H9 (cell line): Measurements from ENCODE around the gene H2BK1. TPM values are rescaled to one million over a fixed set of nuclear protein-coding genes. Genes with fewer than 3 reads are reported as not detected.

Source experiments
- DNase-seq: peaks from one replicate; pipeline ENCODE4 v3.0.0-alpha.2; 2017
- H2AFZ ChIP-seq: one replicate; pipeline ENCODE4 v1.6.1; 2013; ENCODE audit warnings: mild to moderate bottlenecking, low read length, control low read depth, moderate library complexity
- H2AK5ac ChIP-seq: 2 replicates; pipeline ENCODE4 v1.6.1; 2013; ENCODE audit warnings: low read length, control low read depth, mixed read lengths; ENCODE audit not compliant: insufficient read length
- H2BK120ac ChIP-seq: one replicate; pipeline ENCODE4 v1.6.1; 2013; ENCODE audit warnings: low read depth, mild to moderate bottlenecking, low read length, control low read depth, inconsistent platforms; ENCODE audit not compliant: poor library complexity, severe bottlenecking
- H2BK12ac ChIP-seq: 2 replicates; pipeline ENCODE4 v1.6.1; 2013; ENCODE audit warnings: low read length, control low read depth, mixed read lengths, low read depth; ENCODE audit not compliant: insufficient read length
- H2BK15ac ChIP-seq: 2 replicates; pipeline ENCODE4 v1.6.1; 2013; ENCODE audit warnings: low read depth, low read length, control low read depth
- H2BK20ac ChIP-seq: one replicate; pipeline ENCODE4 v1.6.1; 2013; ENCODE audit warnings: low read depth, mild to moderate bottlenecking, low read length, control low read depth, inconsistent platforms; ENCODE audit not compliant: poor library complexity, severe bottlenecking
- H2BK5ac ChIP-seq: 2 replicates; pipeline ENCODE4 v1.6.1; 2013; ENCODE audit warnings: low read length, control low read depth, mixed read lengths; ENCODE audit not compliant: insufficient read length
- H3K14ac ChIP-seq: 2 replicates; pipeline ENCODE4 v1.6.1; 2013; ENCODE audit warnings: low read length, control low read depth; ENCODE audit not compliant: insufficient read depth
- H3K18ac ChIP-seq: 2 replicates; pipeline ENCODE4 v1.6.1; 2013; ENCODE audit warnings: low read depth, mild to moderate bottlenecking, mixed read lengths, low read length, control low read depth; ENCODE audit not compliant: insufficient read length
- H3K23ac ChIP-seq: 2 replicates; pipeline ENCODE4 v1.6.1; 2013; ENCODE audit warnings: low read length, control low read depth, mixed read lengths, low read depth; ENCODE audit not compliant: insufficient read length
- H3K23me2 ChIP-seq: 2 replicates; pipeline ENCODE4 v1.6.1; 2013; ENCODE audit warnings: low read depth, mild to moderate bottlenecking, mixed read lengths, low read length, control low read depth; ENCODE audit not compliant: insufficient read length, poor library complexity, severe bottlenecking
- H3K27ac ChIP-seq: 2 replicates; pipeline ENCODE4 v1.5.1; 2013; ENCODE audit warnings: low read length, control low read depth, mixed read lengths, low read depth; ENCODE audit not compliant: insufficient read length
- H3K27me3 ChIP-seq: 2 replicates; pipeline ENCODE4 v1.6.1; 2013; ENCODE audit warnings: low read length, control low read depth, inconsistent platforms; ENCODE audit not compliant: insufficient read depth
- H3K4ac ChIP-seq: 2 replicates; pipeline ENCODE4 v1.6.1; 2013; ENCODE audit warnings: low read depth, mild to moderate bottlenecking, control low read depth, inconsistent platforms, low read length, moderate library complexity
- H3K4me1 ChIP-seq: 2 replicates; pipeline ENCODE4 v1.6.1; 2013; ENCODE audit warnings: low read length, control low read depth, inconsistent platforms; ENCODE audit not compliant: insufficient read depth
- H3K4me2 ChIP-seq: 2 replicates; pipeline ENCODE4 v1.6.1; 2013; ENCODE audit warnings: low read length, control low read depth, mixed read lengths; ENCODE audit not compliant: insufficient read length, insufficient read depth
- H3K56ac ChIP-seq: 2 replicates; pipeline ENCODE4 v1.6.1; 2013; ENCODE audit warnings: low read depth, mild to moderate bottlenecking, mixed read lengths, low read length, control low read depth; ENCODE audit not compliant: insufficient read length
- H3K79me1 ChIP-seq: 2 replicates; pipeline ENCODE4 v1.6.1; 2013; ENCODE audit warnings: low read depth, mild to moderate bottlenecking, moderate library complexity, low read length, control low read depth, inconsistent platforms; ENCODE audit not compliant: insufficient read depth, poor library complexity, severe bottlenecking
- H3K79me2 ChIP-seq: 2 replicates; pipeline ENCODE4 v1.6.1; 2013; ENCODE audit warnings: low read length, control low read depth, inconsistent platforms; ENCODE audit not compliant: insufficient read depth
- H3K9ac ChIP-seq: 2 replicates; pipeline ENCODE4 v1.6.1; 2013; ENCODE audit warnings: low read length, control low read depth, mixed read lengths; ENCODE audit not compliant: insufficient read length; ENCODE audit errors: extremely low read depth
- H3K9me3 ChIP-seq: one replicate; pipeline ENCODE4 v1.6.1; 2013; ENCODE audit warnings: low read depth, low read length, inconsistent platforms; ENCODE audit not compliant: control insufficient read depth
- H3T11ph ChIP-seq: one replicate; pipeline ENCODE4 v1.6.1; 2013; ENCODE audit warnings: mild to moderate bottlenecking, low read length, control low read depth, inconsistent platforms
- H4K20me1 ChIP-seq: one replicate; pipeline ENCODE4 v1.6.1; 2013; ENCODE audit not compliant: control insufficient read depth, insufficient read length, insufficient read depth
- H4K5ac ChIP-seq: 2 replicates; pipeline ENCODE4 v1.6.1; 2013; ENCODE audit warnings: low read depth, mild to moderate bottlenecking, mixed read lengths, low read length, control low read depth; ENCODE audit not compliant: insufficient read length
- H4K8ac ChIP-seq: replicated peaks from 2 replicates; pipeline ENCODE4 v1.6.1; 2013; ENCODE audit warnings: low read length, control low read depth, mixed read lengths, low read depth; ENCODE audit not compliant: insufficient read length
- H4K91ac ChIP-seq: 2 replicates; pipeline ENCODE4 v1.6.1; 2013; ENCODE audit warnings: low read depth, mild to moderate bottlenecking, moderate library complexity, mixed read lengths, low read length, control low read depth; ENCODE audit not compliant: insufficient read length
- H3K27ac Mint-ChIP-seq, 3 experiments: 2 replicates in 2 of 3; 3 replicates in 1 of 3; pipeline ENCODE4 v1.8.0; 2020 to 2021; ENCODE audit warnings: mixed read lengths in 3 of 3, mild to moderate bottlenecking in 1 of 3, moderate library complexity in 1 of 3
- H3K27me3 Mint-ChIP-seq: 2 replicates; pipeline ENCODE4 v1.8.0; 2021; ENCODE audit warnings: low read depth, mild to moderate bottlenecking, moderate library complexity, mixed read lengths
- H3K36me3 Mint-ChIP-seq, 3 experiments: 2 replicates in 2 of 3; 3 replicates in 1 of 3; pipeline ENCODE4 v1.8.0; 2020 to 2021; ENCODE audit warnings: low read depth in 3 of 3, mixed read lengths in 3 of 3; ENCODE audit not compliant: insufficient read depth in 1 of 3
- H3K4me1 Mint-ChIP-seq, 2 experiments: 2 replicates each; pipeline ENCODE4 v1.8.0; 2020; ENCODE audit warnings: mixed read lengths in 2 of 2
- H3K4me3 Mint-ChIP-seq, 2 experiments: 2 replicates in 1 of 2; 3 replicates in 1 of 2; pipeline ENCODE4 v1.8.0; 2020 to 2021; ENCODE audit warnings: mild to moderate bottlenecking in 2 of 2, mixed read lengths in 2 of 2, moderate library complexity in 1 of 2
- H3K9me3 Mint-ChIP-seq, 2 experiments: 2 replicates in 1 of 2; 3 replicates in 1 of 2; pipeline ENCODE4 v1.8.0; 2020; ENCODE audit warnings: mild to moderate bottlenecking in 2 of 2, mixed read lengths in 2 of 2, moderate library complexity in 1 of 2
- CTCF ChIP-seq: fragments of 200-600 bp; sonication (generic); conservative IDR thresholded peaks from 3 replicates; pipeline ENCODE4 v1.8.0; 2021; ENCODE audit warnings: antibody characterized with exemption, mild to moderate bottlenecking
- WGBS: extraction: QIAGEN DNeasy Blood & Tissue Kit; methylation state at CpG from one replicate; pipeline ENCODE4 v1.1.7; 2013; ENCODE audit warnings: missing lambda C conversion rate, low lambda C conversion rate, mixed read lengths; ENCODE audit not compliant: insufficient read length; ENCODE audit errors: extremely low coverage; 5-methylcytosine and 5-hydroxymethylcytosine counted together
- total RNA-seq: library from RNA; stranded (reverse); gene quantifications from 2 replicates; pipeline ENCODE4 v1.2.1, GENCODE V29; 2021

The H2BK1 gene
- total RNA-seq, 1 experiment from 2014 or later, result not detected

GRCh38 chr7:151252961-151253711 is 42.8 kb upstream of the H2BK1 start:
- no peak overlapping the region for H2AFZ ChIP-seq

More at GRCh38 chr7:151252961-151253711, 42.8 kb upstream of the H2BK1 start:
- Histone ChIP-seq H2BK5ac (no peak overlapping the region), H2BK15ac (no peak overlapping the region), H3K56ac (no peak overlapping the region), H3K79me2 (no peaks in the 10 kb centered on the region), H4K8ac (no peak overlapping the region), H3K4ac (no peak overlapping the region), H2BK120ac (no peak overlapping the region), H3K23me2 (peaks cover 22% of the 10 kb centered on the region), H3K4me2 (peak overlapping the region; percentile 71), H4K91ac (no peak overlapping the region), H2BK20ac (no peak overlapping the region), H3K4me1 (peaks cover 7% of the 10 kb centered on the region; the same call in 1 of the 2 replicates), H3K9me3 (no peaks in the 10 kb centered on the region), H4K20me1 (no peaks in the 10 kb centered on the region), H3T11ph (no peak overlapping the region), H3K23ac (no peak overlapping the region), H2AK5ac (no peak overlapping the region), H3K18ac (peak overlapping the region; percentile 39), H3K79me1 (no peaks in the 10 kb centered on the region), H4K5ac (no peak overlapping the region), H3K27me3 (peaks cover 13% of the 10 kb centered on the region; the same call in 1 of the 2 replicates), H2BK12ac (no peak overlapping the region), H3K27ac (no peak overlapping the region), H3K14ac (no peak overlapping the region), H3K9ac (no peak overlapping the region)
- TF ChIP-seq CTCF, result no peak
- Mint-ChIP-seq H3K9me3 (no peaks in the 10 kb centered on the region; a peak in 1 of 5 replicates), H3K27me3 (peaks cover 86% of the 10 kb centered on the region), H3K27ac (no peak overlapping the region), H3K4me1 (peaks cover 33 to 51% of the 10 kb centered on the region in 2 experiments), H3K36me3 (no peaks in the 10 kb centered on the region; a peak in 1 of 7 replicates), H3K4me3 (peak overlapping the region; percentile 72 to 85)
- no peak for DNase-seq
- no CpG with 5 or more reads among the region's 17 CpGs for WGBS
